NCI-H1436 treated with DMSO at 0.1 percent for 48 hours (cell line): ENCODE results near the gene TBC1D13.
A peak's percentile ranks its signal among the peaks of the same experiment; 100 is the strongest.
"Not testable (repeated sequence)": the region's sequence is repeated elsewhere in the genome, so short reads cannot be mapped to it uniquely, and the experiment has no call there.

Source experiments
- DNase-seq: peaks from one replicate; lab custom pipeline; 2025; lab: John Stamatoyannopoulos, UW

TBC1D13 gene

DNA sequence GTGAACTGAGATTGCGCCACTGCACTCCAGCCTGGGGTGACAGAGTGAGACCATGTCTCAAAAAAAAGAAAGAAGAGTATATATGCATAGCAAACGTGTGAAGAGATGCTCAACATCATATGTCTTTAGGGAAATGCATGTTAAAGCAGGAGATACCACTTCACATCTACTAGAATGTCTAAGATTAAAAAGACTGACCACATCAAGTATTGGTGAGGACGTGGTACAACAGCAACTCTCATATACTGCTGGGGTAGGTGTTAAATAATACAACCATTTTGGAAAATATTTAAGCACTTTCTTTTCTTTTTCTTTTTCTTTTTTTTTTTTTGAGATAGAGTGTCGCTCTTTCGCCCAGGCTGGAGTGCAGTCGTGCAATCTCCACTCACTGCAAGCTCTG is 1.6 kb upstream of the TBC1D13 start:
- no peak for DNase-seq

DNA sequence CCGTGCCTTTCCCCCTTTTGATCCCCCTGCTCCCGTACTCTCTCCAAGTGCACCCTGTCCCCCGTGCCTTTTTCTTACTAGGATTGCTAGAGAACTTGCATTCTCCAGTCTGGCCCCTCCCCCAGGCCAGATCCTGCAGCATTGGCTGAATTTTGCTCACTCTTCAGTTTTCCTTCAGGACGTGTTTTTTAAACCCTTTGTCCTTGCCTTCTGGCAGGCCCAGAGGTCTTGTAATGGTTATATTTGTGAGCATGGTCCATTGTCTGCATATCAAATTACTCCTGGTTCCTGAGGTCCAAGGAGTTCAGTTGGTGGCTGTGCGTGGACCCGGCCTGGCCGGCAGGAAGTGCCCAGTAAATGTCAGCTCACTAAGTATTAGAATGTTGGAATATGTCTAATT is 606 bp downstream of the TBC1D13 start:
- DNase-seq = no peak

DNA sequence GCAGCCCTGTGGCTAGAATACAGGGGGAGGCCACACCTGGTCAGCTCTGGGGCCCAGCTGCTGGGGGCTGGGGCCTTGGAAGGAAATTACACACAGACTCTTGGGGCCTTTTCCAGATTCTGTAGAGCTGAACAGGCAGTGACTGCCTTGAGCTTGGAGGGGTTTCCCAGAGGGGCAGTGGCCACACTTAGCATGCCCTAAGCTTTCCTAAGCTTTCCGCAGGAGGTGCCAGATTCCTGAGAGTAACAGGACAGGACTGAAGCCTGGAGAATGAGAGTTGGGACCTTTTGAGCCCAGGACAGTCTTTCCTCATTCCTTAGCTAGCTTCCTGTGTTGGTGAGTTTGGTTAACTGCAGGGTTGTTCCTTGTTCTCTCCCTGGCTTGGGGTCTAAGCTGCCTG is 1.4 kb downstream of the TBC1D13 start:
- no peak for DNase-seq

DNA sequence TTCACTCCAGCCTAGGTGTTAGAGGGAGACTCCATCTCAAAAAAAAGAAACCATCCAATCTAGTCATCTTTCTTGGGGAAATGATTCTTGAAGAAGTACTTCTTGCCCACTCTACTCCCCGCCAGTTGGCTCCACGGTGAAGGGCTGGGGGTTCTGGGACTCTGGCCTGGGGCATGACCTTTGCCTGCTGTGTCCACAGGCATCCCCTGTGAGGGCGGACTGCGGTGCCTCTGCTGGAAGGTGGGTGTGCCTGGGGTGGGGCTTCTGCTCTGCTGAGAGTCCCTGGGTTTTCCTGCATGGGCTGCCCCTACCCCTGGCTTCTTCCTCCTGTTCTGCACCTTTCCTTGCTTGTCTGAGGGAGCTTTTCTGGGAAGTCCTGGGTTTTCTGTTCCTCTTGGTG is 3.5 kb downstream of the TBC1D13 start:
- no peak for DNase-seq

DNA sequence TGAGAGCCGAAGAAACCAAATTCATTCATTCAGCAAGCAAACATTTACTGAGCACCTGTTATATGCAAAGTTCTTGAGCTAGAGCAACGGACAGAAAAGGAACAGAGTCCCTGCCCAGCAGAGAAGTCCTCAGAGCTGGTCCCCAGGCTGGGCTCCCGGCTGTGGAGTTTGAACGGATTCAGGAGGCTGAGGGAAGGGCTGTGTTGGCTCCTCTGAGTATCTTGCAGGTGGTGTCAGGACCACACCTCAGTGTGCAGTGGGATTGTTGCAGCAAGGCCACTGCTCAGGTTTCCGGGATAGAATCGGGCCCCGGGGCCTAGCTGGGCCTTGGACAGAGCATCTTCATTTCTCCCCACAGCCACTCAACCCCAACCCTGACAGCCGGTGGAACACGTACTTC is 5.1 kb downstream of the TBC1D13 start:
- DNase-seq = no peak

DNA sequence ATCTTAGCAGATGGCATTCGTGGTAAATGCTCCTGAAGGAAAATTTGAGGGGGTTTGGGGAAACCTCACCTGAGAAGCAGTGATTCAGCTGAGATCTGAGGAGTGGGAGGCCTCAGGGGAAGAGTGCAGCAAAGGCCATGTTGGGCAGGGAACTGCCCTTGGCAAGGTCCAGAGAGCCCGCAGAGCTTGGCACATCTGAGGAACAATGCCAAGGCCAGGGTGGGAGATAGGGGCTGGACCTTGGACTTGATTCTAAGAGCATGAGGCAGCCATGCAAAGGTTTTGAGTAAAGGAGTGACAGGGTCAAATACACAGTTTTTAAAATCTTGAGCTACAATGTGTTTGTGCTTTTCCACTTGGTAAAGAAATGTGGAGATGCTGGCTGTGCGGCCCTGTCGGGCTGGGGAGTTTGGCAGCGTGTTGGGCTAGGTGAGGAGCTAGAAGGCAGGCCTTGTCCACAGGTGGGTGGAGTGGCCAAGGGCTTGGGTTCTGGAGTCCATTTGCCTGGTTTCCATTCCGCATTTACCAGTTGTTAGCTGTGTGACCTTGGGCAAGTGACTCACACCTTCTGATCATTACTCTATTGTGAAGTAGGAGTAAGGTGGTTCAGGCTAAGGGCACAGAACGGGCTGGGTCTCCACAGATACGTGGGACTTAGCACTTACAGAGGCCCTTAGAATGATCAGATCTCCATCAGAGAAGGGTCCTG is 6.1 kb downstream of the TBC1D13 start:
- no peak for DNase-seq

DNA sequence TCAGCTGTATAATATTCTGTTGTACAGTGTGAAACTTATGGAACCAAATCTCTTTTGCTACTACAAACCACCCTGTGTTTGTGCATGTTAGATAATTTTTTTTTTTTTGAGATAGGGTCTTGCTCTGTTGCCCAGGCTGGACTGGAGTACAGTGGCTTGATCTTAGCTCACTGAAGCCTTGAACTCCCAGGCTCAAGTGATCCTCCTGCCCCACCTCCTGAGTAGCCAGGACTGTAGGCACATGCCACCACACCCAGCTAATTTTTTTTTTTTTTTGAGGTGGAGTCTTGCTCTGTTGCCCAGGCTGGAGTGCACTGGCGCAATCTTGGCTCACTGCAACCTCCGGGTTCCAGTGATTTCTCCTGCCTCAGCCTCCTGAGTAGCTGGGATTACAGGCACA is 7.9 kb downstream of the TBC1D13 start:
- not testable (repeated sequence) for DNase-seq

DNA sequence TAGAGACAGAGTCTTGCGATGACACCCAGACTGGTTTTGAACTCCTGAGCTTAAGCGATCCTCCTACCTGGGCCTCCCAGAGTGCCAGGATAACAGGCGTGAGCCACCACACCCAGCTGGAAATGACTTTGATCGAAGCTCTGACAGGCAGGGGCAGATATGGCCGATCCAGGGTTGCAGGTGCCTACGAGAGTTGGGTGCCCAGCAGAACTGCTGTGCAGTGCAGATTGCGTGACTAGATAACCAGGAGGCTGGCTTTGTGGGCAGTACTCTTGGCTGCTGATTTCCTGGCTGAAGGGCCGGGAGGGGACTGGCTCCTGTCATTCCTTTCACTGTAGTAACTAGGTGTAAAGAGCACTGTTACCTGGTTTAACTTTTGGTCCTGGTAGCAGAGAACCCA is 11.8 kb downstream of the TBC1D13 start:
- no peak for DNase-seq

DNA sequence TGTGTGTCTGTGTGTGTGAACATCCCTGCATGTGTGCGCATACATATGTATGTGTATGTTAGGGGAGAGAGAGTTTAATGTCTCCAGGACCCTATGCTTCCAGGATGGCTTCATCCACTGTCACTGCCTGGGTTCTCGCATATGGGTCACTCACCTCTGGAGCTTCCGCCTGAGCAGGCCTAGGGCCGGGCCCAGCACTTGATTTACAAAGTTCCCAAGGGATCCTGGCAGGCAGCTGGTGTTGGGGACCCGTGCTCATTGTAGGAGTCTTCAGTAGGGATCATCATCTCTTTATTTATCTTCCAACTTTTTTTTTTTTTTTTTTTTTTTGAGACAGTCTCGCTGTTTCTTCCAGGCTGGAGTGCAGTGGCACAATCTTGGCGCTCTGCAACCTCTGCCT is 13.0 kb downstream of the TBC1D13 start:
- DNase-seq = no peak

DNA sequence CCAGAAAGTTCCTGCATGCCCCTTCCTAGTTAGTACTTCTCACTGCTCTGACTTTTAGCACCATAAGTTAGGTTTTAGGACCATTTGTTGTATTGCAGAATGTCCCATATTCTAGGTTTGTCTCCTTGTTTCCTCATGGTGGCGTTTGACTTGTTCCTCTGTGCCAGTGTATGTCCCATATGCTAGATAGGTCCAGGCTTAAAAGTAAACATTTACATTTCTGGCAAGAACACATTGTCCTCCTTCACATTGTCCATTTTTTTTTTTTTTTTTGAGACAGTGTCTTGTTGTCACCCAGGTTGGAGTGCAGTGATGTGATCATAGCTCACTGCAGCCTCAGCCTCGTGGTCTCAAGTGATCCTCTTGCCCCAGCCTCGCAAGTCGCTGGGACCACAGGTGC is 15.4 kb downstream of the TBC1D13 start:
- DNase-seq = no peak

DNA sequence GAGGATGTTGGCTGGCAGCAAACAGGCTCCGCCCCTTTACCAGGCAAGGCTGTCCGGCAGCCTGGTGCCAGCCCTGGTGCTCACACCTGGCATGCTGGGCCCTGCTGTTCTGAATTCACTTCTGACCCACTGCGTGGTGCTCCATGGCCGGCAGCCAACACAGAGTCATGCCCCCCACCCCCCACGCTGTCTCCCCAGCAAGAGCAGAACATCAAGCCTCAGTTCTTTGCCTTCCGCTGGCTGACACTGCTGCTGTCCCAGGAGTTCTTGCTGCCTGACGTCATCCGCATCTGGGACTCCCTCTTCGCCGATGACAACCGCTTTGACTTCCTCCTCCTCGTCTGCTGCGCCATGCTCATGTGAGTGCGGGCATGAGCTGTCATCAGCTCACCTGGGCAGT is 18.6 kb downstream of the TBC1D13 start:
- DNase-seq = no peak

DNA sequence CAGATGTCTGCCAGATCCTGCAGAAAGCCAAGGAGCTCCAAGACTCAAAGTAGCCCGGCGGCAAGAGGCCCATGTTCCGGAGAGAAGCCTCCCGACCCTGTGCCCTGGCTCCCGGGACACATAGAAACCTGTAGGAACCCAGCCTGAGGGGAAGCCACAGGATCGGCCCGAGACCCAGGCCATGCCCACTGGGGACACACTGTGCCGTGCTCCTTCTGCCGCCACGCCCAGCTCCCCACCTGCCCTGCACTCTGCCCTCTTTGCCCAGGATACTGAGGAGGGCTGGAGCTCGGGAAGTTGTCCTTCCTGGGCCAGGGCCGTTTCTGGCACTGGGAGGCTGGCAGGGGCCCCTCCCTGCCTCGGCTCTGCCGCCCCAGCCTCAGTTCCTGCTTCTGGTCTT is 20.8 kb downstream of the TBC1D13 start:
- DNase-seq = no peak

DNA sequence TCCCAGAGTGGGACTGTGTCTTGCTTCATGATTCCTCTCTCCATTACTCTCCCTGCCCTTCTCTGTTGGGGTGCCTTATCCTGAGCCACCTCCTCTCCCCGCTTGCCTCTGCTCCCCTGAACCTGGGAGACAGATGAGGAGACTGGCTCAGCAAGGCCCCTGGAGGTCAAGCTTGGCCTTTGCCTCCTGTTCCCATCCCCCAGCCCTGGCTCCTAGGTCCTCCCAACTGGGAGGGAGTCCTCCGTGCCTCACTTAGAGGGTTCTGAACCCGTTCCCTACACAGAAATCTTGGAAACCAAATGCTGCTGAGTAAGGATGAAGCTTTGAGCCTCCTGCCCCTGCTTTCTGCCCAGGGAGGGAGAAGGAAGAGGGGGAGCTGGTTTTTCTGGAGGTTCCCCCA is 21.5 kb downstream of the TBC1D13 start:
- no peak for DNase-seq

DNA sequence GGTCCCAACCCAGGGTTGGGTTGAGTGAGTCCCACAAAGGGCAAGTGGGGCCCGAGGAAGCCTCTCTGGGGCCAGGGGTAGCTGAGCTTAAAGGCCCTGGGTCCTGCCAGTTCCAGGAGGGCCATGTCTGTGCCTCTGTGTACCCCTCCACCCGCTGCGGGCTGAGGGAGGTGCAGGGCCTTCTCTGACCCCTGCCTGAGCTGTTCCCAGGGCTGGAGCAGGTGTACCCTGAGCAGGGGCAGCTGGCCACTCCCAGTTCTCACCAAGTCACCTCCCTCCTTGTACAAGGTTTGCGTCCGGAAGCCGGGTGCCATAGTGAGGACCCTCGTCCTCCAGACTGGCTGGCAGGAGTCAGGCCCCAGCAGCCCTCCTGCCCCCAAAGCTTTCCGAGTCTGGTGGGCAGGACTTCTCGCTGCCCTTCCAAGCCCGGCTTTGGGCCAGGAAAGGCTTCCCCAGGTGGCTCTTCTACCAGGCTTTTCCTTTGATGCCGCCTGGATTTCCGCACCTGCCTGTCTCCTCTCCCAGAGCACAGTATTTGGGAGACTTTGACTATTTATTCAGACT is 22.1 kb downstream of the TBC1D13 start:
- no peak for DNase-seq

DNA sequence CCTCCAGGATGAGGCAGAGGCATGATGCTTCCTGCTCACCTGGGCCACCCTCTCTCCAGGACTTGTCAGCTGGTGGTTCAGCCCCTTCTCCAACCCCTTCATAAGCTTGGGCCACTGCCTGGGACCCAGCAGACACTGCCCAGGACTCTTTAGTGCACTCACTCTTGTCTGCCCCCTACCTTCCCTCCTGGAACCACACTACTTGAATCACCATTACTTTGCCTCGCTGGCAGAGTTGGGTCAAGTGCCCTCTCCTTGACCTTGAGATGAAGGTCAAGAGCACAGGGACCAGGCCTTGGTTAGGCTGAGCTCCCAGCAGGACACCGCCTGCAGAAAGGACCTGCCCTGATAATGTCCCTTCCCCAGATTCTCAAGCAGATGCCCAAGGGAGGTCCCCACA is 22.8 kb downstream of the TBC1D13 start:
- no peak for DNase-seq

DNA sequence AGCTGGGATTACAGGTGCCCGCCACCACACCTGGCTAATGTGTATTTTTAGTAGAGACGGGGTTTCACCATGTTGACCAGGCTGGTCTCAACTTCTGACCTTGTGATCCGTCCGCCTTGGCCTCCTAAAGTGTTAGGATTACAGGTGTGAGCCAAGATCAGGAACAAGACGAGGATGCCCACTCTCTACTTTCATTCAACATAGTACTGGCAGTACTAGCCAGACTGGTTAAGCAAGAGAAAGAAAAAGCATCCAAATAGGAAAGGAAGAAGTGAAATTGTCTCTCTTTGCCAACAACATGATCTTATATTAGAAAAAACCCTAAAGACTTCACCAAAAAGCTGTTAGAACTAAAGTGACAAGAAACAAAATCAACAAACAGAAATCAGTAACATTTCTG is 23.8 kb downstream of the TBC1D13 start:
- DNase-seq = no peak

DNA sequence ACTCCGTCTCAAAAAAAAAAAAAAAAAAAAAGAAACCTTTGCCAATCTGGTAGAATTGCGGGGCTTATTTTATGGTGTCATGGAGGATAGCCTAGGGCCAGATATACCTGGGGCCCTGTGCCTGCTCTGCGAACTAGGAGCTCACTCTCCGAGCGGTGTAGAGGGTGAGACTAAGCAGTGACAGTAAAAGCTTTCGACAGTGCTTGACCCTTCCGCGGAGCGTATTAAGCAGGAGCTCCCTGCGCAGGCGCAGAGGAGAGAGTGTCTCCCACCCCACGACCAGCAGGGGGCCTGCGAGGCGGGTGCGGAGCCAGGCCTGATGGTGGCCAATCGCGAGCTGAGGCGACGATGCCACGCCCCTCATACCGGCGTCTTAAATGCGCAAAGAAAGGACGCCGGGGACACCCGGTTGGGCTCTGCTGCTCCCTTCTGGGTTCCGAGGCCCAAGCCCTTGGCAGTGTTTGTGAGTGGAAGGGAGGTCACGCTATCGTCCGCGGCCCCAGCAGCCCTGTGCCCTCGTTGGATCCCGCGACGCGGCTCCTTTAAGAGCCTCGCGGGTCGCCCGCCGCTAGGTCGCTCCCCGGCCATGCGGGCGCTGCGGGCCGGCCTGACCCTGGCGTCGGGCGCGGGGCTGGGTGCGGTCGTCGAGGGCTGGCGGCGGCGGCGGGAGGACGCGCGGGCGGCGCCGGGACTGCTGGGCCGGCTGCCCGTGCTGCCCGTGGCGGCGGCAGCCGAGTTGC is 31.2 kb downstream of the TBC1D13 start, which contains the start of gene ENDOG:
Gene ENDOG (plus strand): TSS at position 402 of the 740 bp plus-strand sequence. CDS start 185 bp downstream, at position 587.
- DNase-seq = peak; percentile 94

DNA sequence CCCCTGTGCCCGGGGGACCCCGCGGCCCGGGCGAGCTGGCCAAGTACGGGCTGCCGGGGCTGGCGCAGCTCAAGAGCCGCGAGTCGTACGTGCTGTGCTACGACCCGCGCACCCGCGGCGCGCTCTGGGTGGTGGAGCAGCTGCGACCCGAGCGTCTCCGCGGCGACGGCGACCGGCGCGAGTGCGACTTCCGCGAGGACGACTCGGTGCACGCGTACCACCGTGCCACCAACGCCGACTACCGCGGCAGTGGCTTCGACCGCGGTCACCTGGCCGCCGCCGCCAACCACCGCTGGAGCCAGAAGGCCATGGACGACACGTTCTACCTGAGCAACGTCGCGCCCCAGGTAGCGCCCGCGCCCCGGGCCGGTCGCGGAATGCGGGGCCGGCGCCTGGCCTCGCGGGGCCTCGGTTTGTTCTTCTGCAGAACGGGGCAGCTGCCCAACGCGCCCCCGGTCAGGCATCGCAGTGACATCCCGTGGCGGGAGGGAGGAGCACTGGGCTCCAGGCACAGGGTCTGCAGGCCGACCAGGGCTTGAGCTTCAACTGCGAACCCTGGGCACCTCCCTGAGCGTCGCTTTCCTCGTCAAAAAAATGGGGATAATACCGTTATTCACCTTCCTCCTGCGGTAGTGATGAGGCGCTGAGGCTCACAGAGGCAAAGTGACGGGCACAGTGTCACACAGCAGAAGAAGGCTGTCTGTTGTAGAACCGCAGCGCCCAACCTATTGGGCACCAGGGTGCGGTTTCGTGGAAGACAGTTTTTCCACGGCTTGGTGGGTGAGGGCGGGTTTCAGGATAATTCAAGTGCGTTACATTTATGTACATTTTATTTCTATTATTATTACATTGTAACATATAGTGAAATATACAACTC is 32.0 kb downstream of the TBC1D13 start:
- DNase-seq = no peak

DNA sequence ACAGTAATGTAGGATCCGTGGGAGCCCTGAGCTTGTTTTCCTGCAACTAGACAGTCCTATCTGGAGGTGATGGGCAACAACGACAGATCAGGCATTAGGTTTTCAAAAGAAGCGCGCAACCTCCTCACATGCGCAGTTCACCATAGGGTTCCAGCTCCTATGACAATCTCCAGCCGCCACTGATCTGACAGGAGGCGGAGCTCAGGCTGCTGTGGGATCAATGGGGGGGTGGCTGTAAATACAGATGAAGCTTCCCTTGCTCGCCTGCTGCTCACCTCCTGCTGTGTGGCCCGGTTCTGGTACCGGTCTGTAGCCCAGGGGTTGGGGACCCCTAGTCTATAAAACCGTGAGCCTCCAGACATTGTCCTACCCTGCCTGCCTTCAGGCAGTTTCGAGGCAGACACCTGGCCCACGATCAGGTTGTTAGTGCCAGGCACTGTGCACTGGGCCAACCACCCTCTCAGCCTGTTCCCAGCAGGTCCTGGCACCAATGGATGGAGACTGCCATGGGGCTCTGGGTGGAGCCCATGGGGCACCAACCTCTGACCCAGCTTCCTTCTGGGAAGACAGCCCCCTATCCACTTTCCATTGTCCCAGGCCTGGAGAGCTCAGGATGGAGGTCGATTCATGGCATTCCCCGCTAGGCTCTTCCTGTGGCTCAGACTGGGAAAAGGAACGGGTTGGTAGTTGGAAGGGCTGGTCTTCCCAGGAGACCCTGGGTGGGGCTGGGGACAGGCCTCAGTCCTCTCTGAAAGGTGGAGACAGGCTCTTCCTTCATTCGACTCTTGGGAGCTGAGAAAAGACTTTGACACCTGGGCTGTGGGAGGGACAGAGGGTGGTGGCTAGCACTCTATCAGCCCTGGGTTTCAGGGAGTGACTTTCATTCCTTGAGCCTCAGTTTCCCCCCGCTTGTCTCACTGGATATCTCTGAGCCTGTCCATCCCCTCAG is 32.9 kb downstream of the TBC1D13 start:
- no peak for DNase-seq

DNA sequence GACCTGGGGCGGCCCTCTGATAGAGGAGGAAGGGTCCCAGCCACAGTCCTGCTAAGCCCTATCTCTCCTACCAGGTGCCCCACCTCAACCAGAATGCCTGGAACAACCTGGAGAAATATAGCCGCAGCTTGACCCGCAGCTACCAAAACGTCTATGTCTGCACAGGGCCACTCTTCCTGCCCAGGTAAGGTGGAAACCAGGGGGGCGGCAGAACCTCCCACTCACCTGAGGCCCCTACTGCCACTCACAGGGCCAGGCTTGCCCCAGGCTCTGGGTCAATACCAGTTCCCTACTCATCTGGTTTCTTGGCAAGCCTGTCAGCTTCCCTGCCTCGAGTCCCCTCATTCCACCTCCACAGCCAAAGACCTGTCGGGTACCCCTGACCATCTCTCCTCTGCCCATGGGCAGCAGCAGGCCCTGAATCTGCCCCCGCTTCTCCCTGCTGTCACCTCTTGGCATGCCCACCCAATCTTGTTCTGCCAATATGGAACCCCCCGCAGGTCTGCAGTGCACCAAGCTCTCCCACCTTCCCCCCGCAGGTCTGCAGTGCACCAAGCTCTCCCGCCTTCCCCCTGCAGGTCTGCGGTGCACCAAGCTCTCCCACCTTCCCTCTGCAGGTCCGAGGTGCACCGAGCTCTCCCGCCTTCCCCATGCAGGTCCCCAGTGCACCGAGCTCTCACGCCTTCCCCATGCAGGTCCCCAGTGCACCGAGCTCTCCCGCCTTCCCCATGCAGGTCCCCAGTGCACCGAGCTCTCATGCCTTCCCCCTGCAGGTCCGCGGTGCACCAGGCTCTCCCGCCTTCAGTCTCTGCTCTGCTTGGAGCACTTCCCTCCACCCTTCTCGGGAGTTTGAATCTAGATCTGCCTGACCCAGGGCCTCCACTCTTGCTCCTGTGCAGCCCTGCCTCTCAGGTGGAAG is 33.9 kb downstream of the TBC1D13 start:
- DNase-seq = no peak
